ENCODE results near the gene HSD11B1.

The HSD11B1 gene

GRCh38 chr1:209767096-209767495, 62.5 kb downstream of the HSD11B1 start:
- no peak for DNase-seq (ENCODE audit: low spot score)
- in situ Hi-C loops (cut with MboI; ENCODE audit: low pct_unique_long_range_greater_than_20kb, low sequenced_read_pairs, unreplicated experiment) = no loop called here
- no peak for TF ChIP-seq CTCF (IDR thresholded peaks at IDR 0.05; ENCODE audit: extremely low read depth, insufficient read depth, missing control alignments)

- no peak for TF ChIP-seq CTCF (IDR thresholded peaks at IDR 0.05; ENCODE audit: extremely low read depth, insufficient read depth, missing control alignments)
- in situ Hi-C loops (cut with MboI; ENCODE audit: low pct_unique_long_range_greater_than_20kb, low sequenced_read_pairs, unreplicated experiment) = no loop called here
- DNase-seq (ENCODE audit: low spot score) = no peak
Measured at GRCh38 chr1:209767706-209768105, 63.1 kb downstream of the HSD11B1 start.

GRCh38 chr1:209768354-209768774, 63.7 kb downstream of the HSD11B1 start:
- DNase-seq (ENCODE audit: low spot score) = peak; percentile 83
- TF ChIP-seq CTCF (IDR thresholded peaks at IDR 0.05; ENCODE audit: extremely low read depth, insufficient read depth, missing control alignments) = no peak
- in situ Hi-C loops (cut with MboI; ENCODE audit: low pct_unique_long_range_greater_than_20kb, low sequenced_read_pairs, unreplicated experiment) = no loop called here

GRCh38 chr1:209769171-209769904, 64.7 kb downstream of the HSD11B1 start:
- peak; percentile 74 for DNase-seq (ENCODE audit: low spot score)
- no peak for TF ChIP-seq CTCF (IDR thresholded peaks at IDR 0.05; ENCODE audit: extremely low read depth, insufficient read depth, missing control alignments)
- in situ Hi-C loops (cut with MboI; ENCODE audit: low pct_unique_long_range_greater_than_20kb, low sequenced_read_pairs, unreplicated experiment) = no loop called here

- in situ Hi-C loops (cut with MboI; ENCODE audit: low pct_unique_long_range_greater_than_20kb, low sequenced_read_pairs, unreplicated experiment) = no loop called here
- no peak for DNase-seq (ENCODE audit: low spot score)
- no peak for TF ChIP-seq CTCF (IDR thresholded peaks at IDR 0.05; ENCODE audit: extremely low read depth, insufficient read depth, missing control alignments)
Measured at GRCh38 chr1:209769971-209770370, 65.3 kb downstream of the HSD11B1 start.

GRCh38 chr1:209770636-209771415, 66.2 kb downstream of the HSD11B1 start:
- no peak for TF ChIP-seq CTCF (IDR thresholded peaks at IDR 0.05; ENCODE audit: extremely low read depth, insufficient read depth, missing control alignments)
- no peak for DNase-seq (ENCODE audit: low spot score)
- in situ Hi-C loops (cut with MboI; ENCODE audit: low pct_unique_long_range_greater_than_20kb, low sequenced_read_pairs, unreplicated experiment) = no loop called here

All from GM13977 (cell line).